GM12878 (cell line): ENCODE data around the gene POLDIP3. TPM values are rescaled to one million over a fixed set of nuclear protein-coding genes. Genes with fewer than 3 reads are reported as not detected.

ENCODE experiments used
- ATAC-seq: fragments of 200-7000 bp; cut with Tn5 transposase; 3 replicates; pipeline ENCODE4 v1.9.1; 2020; ENCODE audit warnings: mild to moderate bottlenecking, moderate library complexity
- BruUV-seq: library from RNA; stranded (reverse); fragments of 400-500 nt; replicated peaks from 2 replicates; lab custom pipeline; 2021; lab: Mats Ljungman, UMichigan
- CTCF ChIA-PET: fragments of 300-600 bp; sonication (Branson Sonifier 250); formaldehyde crosslinking; extraction: SDS; loops from one replicate; lab custom pipeline; 2021; ENCODE audit warnings: inconsistent platforms; lab: Yijun Ruan, JAX
- POLR2A ChIA-PET: fragments of 350-600 bp; formaldehyde crosslinking; extraction: SDS; loops from one replicate; lab custom pipeline; 2021; ENCODE audit warnings: inconsistent platforms; lab: Charles Lee
- RAD21 ChIA-PET: fragments of 300-600 bp; sonication (Branson Sonifier 250); formaldehyde crosslinking; loops from one replicate; lab custom pipeline; 2023; ENCODE audit warnings: antibody characterized with exemption; ENCODE audit not compliant: unreplicated experiment; lab: Charles Lee
- SMC1A ChIA-PET: fragments of 300-600 bp; sonication (Branson Sonifier 250); formaldehyde crosslinking; loops from one replicate; lab custom pipeline; 2023; ENCODE audit not compliant: unreplicated experiment, uncharacterized antibody; lab: Charles Lee
- DNase-seq: peaks from one replicate; pipeline ENCODE4 v3.0.0-alpha.2; 2011; ENCODE audit warnings: low read depth, low spot score
- FAIRE-seq: peaks from 3 replicates; lab custom pipeline; 2011; peaks lifted over from hg19 to GRCh38; lab: Jason Lieb, UNC
- H2AFZ ChIP-seq: 2 replicates; pipeline ENCODE4 v1.6.0; 2011; ENCODE audit warnings: low read depth, low read length, control low read depth; ENCODE audit not compliant: control insufficient read depth
- H3K27ac ChIP-seq: 2 replicates; pipeline ENCODE4 v1.5.1; 2011; ENCODE audit warnings: control low read depth; ENCODE audit not compliant: control insufficient read depth, insufficient read depth
- H3K27me3 ChIP-seq, 2 experiments: replicated peaks in 1 of 2; 2 replicates each; pipeline versions ENCODE4 v1.6.0 to v1.6.1; 2011; ENCODE audit warnings: low read length in 1 of 2; ENCODE audit not compliant: control insufficient read depth in 2 of 2, insufficient read depth in 2 of 2
- H3K36me3 ChIP-seq, 2 experiments: 2 replicates each; pipeline ENCODE4 v1.5.1; 2011; ENCODE audit warnings: low read length in 1 of 2; ENCODE audit not compliant: control insufficient read depth in 2 of 2, insufficient read depth in 2 of 2
- H3K4me1 ChIP-seq: 2 replicates; pipeline ENCODE4 v1.6.1; 2011; ENCODE audit warnings: mild to moderate bottlenecking, low read length, moderate library complexity, mixed read lengths; ENCODE audit not compliant: control insufficient read depth, insufficient read depth
- H3K4me2 ChIP-seq: 2 replicates; pipeline ENCODE4 v1.6.0; 2011; ENCODE audit warnings: control low read depth; ENCODE audit not compliant: control insufficient read depth, insufficient read depth
- H3K4me3 ChIP-seq: fragments of 200-600 bp; sonication (generic); 2 replicates; pipeline ENCODE4 v1.5.1; 2016
- H3K79me2 ChIP-seq: 2 replicates; pipeline ENCODE4 v1.6.0; 2011; ENCODE audit warnings: low read length; ENCODE audit not compliant: control insufficient read depth, insufficient read depth
- H3K9ac ChIP-seq: 2 replicates; pipeline ENCODE4 v1.8.0; 2011; ENCODE audit warnings: low read length, control low read depth, mixed read lengths; ENCODE audit not compliant: control insufficient read depth, insufficient read depth
- H3K9me3 ChIP-seq: replicated peaks from 3 replicates; pipeline ENCODE4 v1.5.1; 2011; ENCODE audit warnings: mild to moderate bottlenecking, low read length; ENCODE audit not compliant: control insufficient read depth, insufficient read depth
- H4K20me1 ChIP-seq: 2 replicates; pipeline ENCODE4 v1.6.0; 2011; ENCODE audit not compliant: control insufficient read depth, insufficient read depth
- BCLAF1 ChIP-seq: fragments of 450-650 bp; IDR thresholded peaks from 2 replicates; pipeline ENCODE4 v1.6.1; 2017; ENCODE audit warnings: antibody characterized with exemption, mild to moderate bottlenecking, moderate library complexity
- BMI1 ChIP-seq: fragments of 450-650 bp; IDR thresholded peaks from 2 replicates; pipeline ENCODE4 v1.6.1; 2016; ENCODE audit warnings: mild to moderate bottlenecking, moderate library complexity, borderline replicate concordance
- CHD1 ChIP-seq: IDR thresholded peaks from 2 replicates; pipeline ENCODE4 v1.6.1; 2012; ENCODE audit warnings: low read depth, low read length, improper control_type of control experiment
- CHD4 ChIP-seq: fragments of 200-600 bp; sonication (generic); IDR thresholded peaks from 2 replicates; pipeline ENCODE4 v1.6.1; 2016; ENCODE audit warnings: mild to moderate bottlenecking
- GATAD2B ChIP-seq: fragments of 450-650 bp; conservative IDR thresholded peaks from 2 replicates; pipeline ENCODE4 v1.6.1; 2017; ENCODE audit warnings: low read depth, mild to moderate bottlenecking, moderate library complexity
- MLLT1 ChIP-seq: fragments of 450-650 bp; IDR thresholded peaks from 2 replicates; pipeline ENCODE4 v1.6.1; 2016; ENCODE audit warnings: mild to moderate bottlenecking
- NR2F1 ChIP-seq: fragments of 450-650 bp; conservative IDR thresholded peaks from 2 replicates; pipeline ENCODE4 v1.6.1; 2017; ENCODE audit warnings: mild to moderate bottlenecking
- NRF1 ChIP-seq: conservative IDR thresholded peaks from 2 replicates; pipeline ENCODE4 v1.6.1; 2011; ENCODE audit warnings: mild to moderate bottlenecking, low read depth, low read length, improper control_type of control experiment
- RCOR1 ChIP-seq: conservative IDR thresholded peaks from 2 replicates; pipeline ENCODE4 v1.6.1; 2012; ENCODE audit warnings: low read depth, low read length, improper control_type of control experiment
- SMAD5 ChIP-seq: IDR thresholded peaks from 2 replicates; pipeline ENCODE4 v1.6.1; 2016; ENCODE audit warnings: antibody characterized with exemption, low read depth
- ZBTB40 ChIP-seq: fragments of 450-650 bp; IDR thresholded peaks from 2 replicates; pipeline ENCODE4 v1.6.1; 2016; ENCODE audit warnings: mild to moderate bottlenecking, moderate library complexity, borderline replicate concordance
- ZNF622 ChIP-seq: fragments of 450-650 bp; IDR thresholded peaks from 2 replicates; pipeline ENCODE4 v1.6.1; 2017; ENCODE audit warnings: mild to moderate bottlenecking, inconsistent platforms
- WGBS: methylation state at CpG from one replicate; pipeline ENCODE4 v1.1.6; 2016; ENCODE audit warnings: low lambda C conversion rate; ENCODE audit not compliant: insufficient replicate concordance, insufficient coverage; ENCODE audit errors: missing lambda C conversion rate; 5-methylcytosine and 5-hydroxymethylcytosine counted together
- in situ Hi-C: fragments of 300-500 bp; cut with MboI; formaldehyde crosslinking; loops from 9 replicates; pipeline ENCODE4 v1.14.3; 2018; ENCODE audit warnings: mixed read lengths
- intact Hi-C: fragments of 100-400 bp; cut with micrococcal nuclease; formaldehyde crosslinking; loops from one replicate; pipeline ENCODE4 v1.14.2; 2022; ENCODE audit not compliant: unreplicated experiment
- polyA plus RNA-seq, 11 experiments: library from polyadenylated mRNA; depleted of rRNA in 4 of 11; unstranded in 6 of 11; stranded (reverse) in 5 of 11; fragments of >200 nt; fragmentation: Nextera tagmentation in 4 of 11; fragmentation: Illumina TruSeq in 1 of 11; extraction: Ambion mirVana in 4 of 11; extraction: Trizol in 1 of 11; gene quantifications; 1 replicate in 1 of 11; 2 replicates in 10 of 11; pipeline versions ENCODE4 v1.2.1 to v1.2.3, GENCODE V29; 2011 to 2016; ENCODE audit warnings: inconsistent platforms in 2 of 11, missing spikeins in 2 of 11, low read depth in 1 of 11
- total RNA-seq, 4 experiments: library from RNA; depleted of rRNA in 3 of 4; stranded (reverse); fragments of >200 nt in 3 of 4; fragmentation: Illumina TruSeq in 1 of 4; extraction: Trizol in 1 of 4; gene quantifications; 2 replicates each; pipeline versions ENCODE4 v1.2.1 to v1.2.3, GENCODE V29; 2013 to 2021

Gene POLDIP3
- total and polyA plus RNA-seq, 10 of the 15 experiments (the other 5 are each of a cell fraction or from before 2014, with no cell fraction given): 14.8 to 60.2 (median 49.5) TPM

GRCh38 chr22:42623756-42624441 lies 9.2 kb upstream of the POLDIP3 start:
- H4K20me1 ChIP-seq: no peaks in the 10 kb centered on the region; the same call in 1 of the 2 replicates
- in situ Hi-C loops: no loop called here
- POLR2A ChIA-PET: interaction anchor here (0.9 kb wide), 1 partner anchor 31 kb away, joined by 3 read pairs; no protein-coding TSS in a partner anchor
- TF ChIP-seq ZBTB40 (no peak), CHD1 (no peak), RCOR1 (no peak), ZNF622 (no peak), SMAD5 (no peak), CHD4 (no peak), BMI1 (no peak), GATAD2B (no peak), NRF1 (no peak), NR2F1 (no peak), BCLAF1 (no peak), MLLT1 (no peak)

More at GRCh38 chr22:42623756-42624441, 9.2 kb upstream of the POLDIP3 start:
- FAIRE-seq: no peak
- H3K27me3 ChIP-seq: no peaks in the 10 kb centered on the region
- H3K4me1 ChIP-seq: peaks cover 8% of the 10 kb centered on the region
- no peak overlapping the region for H3K27ac ChIP-seq
- 69% methylated on average over 29 of the region's 29 CpGs for WGBS
- no peaks in the 10 kb centered on the region for H3K79me2 ChIP-seq
- ChIA-PET RAD21 (interaction anchor here (1.4 to 3.8 kb wide), 3 partner anchors 19 to 196 kb away, joined by 5 to 19 read pairs (median 5); no protein-coding TSS in a partner anchor), SMC1A (interaction anchor here (0.8 to 4.0 kb wide), 5 partner anchors 20 to 232 kb away, joined by 3 to 15 read pairs (median 4); no protein-coding TSS in a partner anchor), CTCF (interaction anchor here (0.7 to 4.1 kb wide), 8 partner anchors 12 to 467 kb away, joined by 3 to 16 read pairs (median 4); partner anchors contain the start of gene ATP5MGL)
- H3K4me2 ChIP-seq: no peak overlapping the region
- H3K9ac ChIP-seq: no peak overlapping the region
- intact Hi-C loops: no loop called here
- ATAC-seq: 0 out of 3 replicates have a peak, but pooled peaks have one; percentile 5
- H2AFZ ChIP-seq: no peak overlapping the region
- no peak overlapping the region for H3K4me3 ChIP-seq
- DNase-seq: no peak
- no TSS peak for BruUV-seq
- no peaks in the 10 kb centered on the region for H3K9me3 ChIP-seq
- peaks cover 8 to 24% of the 10 kb centered on the region in 2 experiments; a peak in 3 of 4 replicates for H3K36me3 ChIP-seq
